ENCODE data around the gene RICTOR.
"Not testable (repeated sequence)": the region's sequence is repeated elsewhere in the genome, so short reads cannot be mapped to it uniquely, and the experiment has no call there.

Gene RICTOR

DNA sequence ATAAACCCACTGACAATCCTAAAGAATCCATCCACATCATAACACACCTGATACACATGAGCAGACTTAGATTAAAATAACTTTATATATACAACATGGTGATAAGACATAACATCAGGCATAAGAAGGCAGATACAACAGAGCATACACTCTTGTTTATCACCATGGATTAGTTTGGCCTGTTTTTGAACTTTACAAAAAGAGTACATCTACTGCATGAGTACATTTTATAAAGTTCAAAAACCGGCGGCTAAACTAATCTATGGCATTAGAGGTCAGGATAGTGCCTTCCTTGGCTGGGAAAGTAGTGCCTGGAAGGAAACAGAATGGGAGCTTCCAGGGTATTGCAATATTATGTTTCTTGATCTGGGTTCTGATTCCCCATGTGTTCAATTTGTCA lies 15.1 kb downstream of the RICTOR start:
- no peaks in the 10 kb centered on the region for H3K36me3 ChIP-seq (ENCODE audit: control insufficient read depth in 5 of 5, insufficient read depth in 5 of 5, low read length in 5 of 5)
- no peaks in the 10 kb centered on the region for H3K9me3 ChIP-seq (ENCODE audit: control insufficient read depth in 5 of 5, low read length in 5 of 5)
- H3K9ac ChIP-seq (ENCODE audit: low read length in 5 of 5), result peak overlapping the region in 1 of 5 donors; percentile 16
- peak overlapping the region; percentile 38 for H3K27ac ChIP-seq (ENCODE audit: low read depth, low read length)
- H3K4me1 ChIP-seq (ENCODE audit: control insufficient read depth in 5 of 5, insufficient read depth in 5 of 5, low read length in 5 of 5), result peaks cover 0 to 44% (median 22%) of the 10 kb centered on the region in 5 donors
- no peaks in the 10 kb centered on the region for H3K27me3 ChIP-seq (ENCODE audit: control insufficient read depth in 5 of 5, insufficient read depth in 4 of 5, low read length in 5 of 5)
- H3K4me3 ChIP-seq (ENCODE audit: low read depth in 1 of 5, low read length in 5 of 5), result no peak overlapping the region

DNA sequence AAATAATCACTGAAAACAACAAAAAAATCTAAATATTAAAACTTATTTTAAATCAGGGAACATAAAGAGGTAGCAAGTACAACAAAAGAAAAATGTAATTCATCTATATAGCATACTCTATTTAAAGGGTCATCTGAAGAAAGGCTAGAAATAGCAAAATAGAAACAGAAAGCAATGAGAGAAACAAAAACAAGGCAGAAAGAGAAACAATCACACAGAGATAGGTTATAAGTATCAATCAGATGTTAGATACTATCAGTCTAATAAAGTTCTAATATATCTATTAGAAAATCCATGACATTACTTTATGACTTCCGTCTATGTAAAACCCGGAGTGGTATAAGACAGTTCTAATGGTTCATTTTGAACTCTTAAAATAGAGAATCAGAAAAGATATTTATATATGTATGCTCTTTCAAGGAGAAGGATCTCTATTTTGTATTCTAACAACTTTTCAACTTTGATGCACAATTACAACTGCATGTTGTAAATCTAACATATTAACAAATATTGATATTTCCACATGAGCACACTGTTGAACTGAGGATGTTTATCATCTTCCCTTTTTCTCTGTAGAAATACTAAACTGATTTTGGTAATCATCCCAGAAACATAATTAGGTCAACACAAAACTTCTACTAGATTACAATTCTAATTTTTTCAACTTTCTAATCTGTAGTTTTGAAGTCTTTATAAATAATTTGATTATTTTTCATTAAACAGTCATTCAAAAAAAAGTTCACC lies 15.8 kb downstream of the RICTOR start:
- Histone ChIP-seq H3K27ac (ENCODE audit: low read depth, low read length) (peak overlapping the region; percentile 38), H3K9me3 (ENCODE audit: control insufficient read depth in 5 of 5, low read length in 5 of 5) (no peaks in the 10 kb centered on the region), H3K9ac (ENCODE audit: low read length in 5 of 5) (peak overlapping the region in 1 of 5 donors; percentile 51), H3K36me3 (ENCODE audit: control insufficient read depth in 5 of 5, insufficient read depth in 5 of 5, low read length in 5 of 5) (no peaks in the 10 kb centered on the region), H3K4me1 (ENCODE audit: control insufficient read depth in 5 of 5, insufficient read depth in 5 of 5, low read length in 5 of 5) (peaks cover 0 to 44% (median 22%) of the 10 kb centered on the region in 5 donors), H3K27me3 (ENCODE audit: control insufficient read depth in 5 of 5, insufficient read depth in 4 of 5, low read length in 5 of 5) (no peaks in the 10 kb centered on the region), H3K4me3 (ENCODE audit: low read depth in 1 of 5, low read length in 5 of 5) (peak overlapping the region in 3 of 5 donors; percentile 26 to 39 (median 38))

DNA sequence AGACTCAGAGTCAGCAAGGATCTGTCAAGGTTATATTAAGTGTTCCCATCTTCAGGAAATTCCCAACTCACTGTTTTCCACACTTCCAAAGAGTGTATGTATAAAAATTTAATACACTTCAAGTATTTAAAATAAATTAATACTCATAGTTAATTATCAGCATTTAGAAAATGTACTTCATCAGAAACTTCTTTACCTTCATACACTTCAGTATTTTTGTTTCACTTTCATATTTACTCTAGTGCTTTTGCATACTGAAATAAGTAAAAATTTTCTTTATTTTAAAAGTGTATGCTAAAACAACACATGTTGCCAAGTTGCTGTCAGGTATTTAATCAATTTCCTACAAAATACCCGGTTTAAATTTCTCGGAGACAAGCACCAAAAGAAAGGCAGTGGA lies 16.5 kb downstream of the RICTOR start:
- Histone ChIP-seq H3K36me3 (ENCODE audit: control insufficient read depth in 5 of 5, insufficient read depth in 5 of 5, low read length in 5 of 5) (no peaks in the 10 kb centered on the region), H3K9ac (ENCODE audit: low read length in 5 of 5) (peak overlapping the region in 1 of 5 donors; percentile 51), H3K4me1 (ENCODE audit: control insufficient read depth in 5 of 5, insufficient read depth in 5 of 5, low read length in 5 of 5) (peaks cover 0 to 44% (median 22%) of the 10 kb centered on the region in 5 donors), H3K4me3 (ENCODE audit: low read depth in 1 of 5, low read length in 5 of 5) (peak overlapping the region in 3 of 5 donors; percentile 26 to 39 (median 38)), H3K27ac (ENCODE audit: low read depth, low read length) (peak overlapping the region; percentile 25), H3K27me3 (ENCODE audit: control insufficient read depth in 5 of 5, insufficient read depth in 4 of 5, low read length in 5 of 5) (no peaks in the 10 kb centered on the region), H3K9me3 (ENCODE audit: control insufficient read depth in 5 of 5, low read length in 5 of 5) (no peaks in the 10 kb centered on the region)

DNA sequence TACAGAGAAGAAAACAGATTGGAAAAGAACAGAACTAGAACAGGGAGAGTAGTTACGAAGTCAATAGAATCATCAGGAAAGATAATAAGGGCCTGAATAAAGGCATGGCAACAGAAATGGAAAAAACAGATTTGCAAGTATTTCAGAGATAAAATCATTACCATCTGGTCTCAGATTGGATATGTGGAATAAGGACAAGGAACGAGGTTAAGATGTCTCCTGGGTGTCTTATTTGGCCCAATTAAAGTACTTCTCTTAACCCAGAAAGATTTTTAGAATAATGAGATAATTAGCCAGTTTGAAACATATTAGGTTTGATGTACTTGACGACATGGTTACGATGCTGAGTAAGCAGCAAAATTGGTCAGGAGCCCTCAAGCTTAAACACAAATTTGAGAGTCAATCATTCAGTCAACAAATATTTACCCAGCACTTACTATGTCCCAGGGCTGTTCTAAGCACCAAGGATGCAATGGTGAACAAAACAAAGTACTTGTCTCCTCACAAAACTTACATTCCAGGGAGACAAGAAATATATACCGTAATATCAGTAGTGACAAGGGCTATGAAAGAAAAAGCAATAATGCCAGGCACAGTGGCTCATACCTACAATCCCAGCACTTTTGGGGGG lies 18.3 kb downstream of the RICTOR start:
- H3K4me3 ChIP-seq (ENCODE audit: low read depth in 1 of 5, low read length in 5 of 5), result no peak overlapping the region
- H3K9me3 ChIP-seq (ENCODE audit: control insufficient read depth in 5 of 5, low read length in 5 of 5), result no peaks in the 10 kb centered on the region
- H3K9ac ChIP-seq (ENCODE audit: low read length in 5 of 5), result no peak overlapping the region
- no peaks in the 10 kb centered on the region for H3K36me3 ChIP-seq (ENCODE audit: control insufficient read depth in 5 of 5, insufficient read depth in 5 of 5, low read length in 5 of 5)
- no peaks in the 10 kb centered on the region for H3K27me3 ChIP-seq (ENCODE audit: control insufficient read depth in 5 of 5, insufficient read depth in 4 of 5, low read length in 5 of 5)
- H3K4me1 ChIP-seq (ENCODE audit: control insufficient read depth in 5 of 5, insufficient read depth in 5 of 5, low read length in 5 of 5), result peaks cover 0 to 43% (median 19%) of the 10 kb centered on the region in 5 donors
- H3K27ac ChIP-seq (ENCODE audit: low read depth, low read length), result no peak overlapping the region

DNA sequence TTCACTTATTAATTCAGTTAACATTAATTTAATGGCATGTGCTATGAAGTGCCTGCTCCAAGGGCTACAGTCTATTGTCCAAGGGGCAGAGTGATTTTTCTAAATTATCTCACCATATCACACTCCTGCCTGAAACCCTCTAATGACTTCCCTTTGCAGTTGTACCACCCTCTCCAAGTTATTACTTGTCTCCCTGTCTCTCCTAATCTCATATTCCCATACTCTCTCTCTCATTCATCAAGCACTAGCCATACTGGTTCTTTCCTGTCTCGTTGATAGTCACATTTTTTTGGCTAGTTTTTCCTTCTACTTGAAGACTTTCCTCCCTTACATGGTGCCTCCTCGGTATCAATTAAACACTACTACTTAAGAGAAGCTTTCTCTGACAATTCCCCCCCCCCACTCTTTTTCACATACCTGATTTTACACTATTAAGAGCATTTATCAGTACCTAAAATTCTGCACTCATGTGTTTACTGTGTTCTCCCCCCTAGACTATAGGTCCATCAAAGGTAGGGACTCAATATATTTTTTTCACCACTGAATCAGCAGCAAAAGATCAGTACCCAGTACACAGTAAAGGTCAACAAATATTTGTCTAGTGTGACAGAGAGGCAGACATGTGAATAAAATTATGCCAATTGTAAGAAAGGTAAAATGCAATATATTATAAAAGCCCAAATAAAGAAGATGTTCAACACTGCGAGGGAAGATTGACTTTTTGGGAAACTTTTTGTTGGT lies 19.0 kb downstream of the RICTOR start:
- no peak overlapping the region for H3K4me3 ChIP-seq (ENCODE audit: low read depth in 1 of 5, low read length in 5 of 5)
- H3K4me1 ChIP-seq (ENCODE audit: control insufficient read depth in 5 of 5, insufficient read depth in 5 of 5, low read length in 5 of 5), result peaks cover 0 to 43% (median 19%) of the 10 kb centered on the region in 5 donors
- H3K9ac ChIP-seq (ENCODE audit: low read length in 5 of 5), result no peak overlapping the region
- no peak overlapping the region for H3K27ac ChIP-seq (ENCODE audit: low read depth, low read length)
- no peaks in the 10 kb centered on the region for H3K36me3 ChIP-seq (ENCODE audit: control insufficient read depth in 5 of 5, insufficient read depth in 5 of 5, low read length in 5 of 5)
- H3K27me3 ChIP-seq (ENCODE audit: control insufficient read depth in 5 of 5, insufficient read depth in 4 of 5, low read length in 5 of 5), result no peaks in the 10 kb centered on the region
- H3K9me3 ChIP-seq (ENCODE audit: control insufficient read depth in 5 of 5, low read length in 5 of 5), result no peaks in the 10 kb centered on the region

DNA sequence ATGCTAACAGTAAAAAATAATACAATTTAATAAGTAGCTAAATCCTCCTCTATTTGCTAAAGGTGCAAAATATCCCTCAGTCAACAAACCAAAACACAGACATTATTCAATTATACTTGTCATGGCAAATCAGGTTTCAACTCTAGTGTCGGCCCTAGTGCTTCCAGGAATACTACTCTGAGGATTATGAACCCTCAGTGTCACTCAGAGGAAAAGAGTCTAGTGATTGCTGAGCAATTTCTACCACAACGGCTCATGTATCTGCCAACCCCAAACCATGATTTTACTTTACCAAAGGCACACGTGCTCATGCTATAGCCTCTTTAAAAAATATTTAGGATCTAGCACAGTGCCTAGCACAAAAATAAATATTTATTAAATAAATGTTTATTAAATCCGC lies 21.0 kb downstream of the RICTOR start:
- no peaks in the 10 kb centered on the region for H3K27me3 ChIP-seq (ENCODE audit: control insufficient read depth in 5 of 5, insufficient read depth in 4 of 5, low read length in 5 of 5)
- peaks cover 0 to 32% (median 11%) of the 10 kb centered on the region in 5 donors for H3K4me1 ChIP-seq (ENCODE audit: control insufficient read depth in 5 of 5, insufficient read depth in 5 of 5, low read length in 5 of 5)
- no peak overlapping the region for H3K27ac ChIP-seq (ENCODE audit: low read depth, low read length)

DNA sequence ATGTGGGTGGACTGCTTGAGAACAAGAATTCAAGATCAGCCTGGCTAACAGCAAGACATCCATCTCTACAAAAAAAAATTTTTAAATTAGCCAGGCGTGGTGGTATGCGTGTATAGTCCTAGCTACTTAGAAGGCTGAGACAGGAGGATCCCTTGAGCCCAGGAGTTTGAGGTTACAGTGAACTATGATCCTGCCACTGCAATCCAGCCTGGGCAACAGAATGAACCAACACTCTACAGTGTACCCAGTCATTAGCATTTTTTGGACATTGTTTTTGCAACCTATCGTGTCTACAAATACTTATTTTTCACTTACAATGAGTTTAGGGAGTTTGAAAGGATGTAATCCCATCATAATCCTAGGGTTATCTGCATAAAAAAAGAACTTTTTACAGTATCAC lies 22.1 kb downstream of the RICTOR start:
- Histone ChIP-seq H3K27me3 (ENCODE audit: control insufficient read depth in 5 of 5, insufficient read depth in 4 of 5, low read length in 5 of 5) (no peaks in the 10 kb centered on the region), H3K27ac (ENCODE audit: low read depth, low read length) (no peak overlapping the region), H3K9ac (ENCODE audit: low read length in 5 of 5) (no peak overlapping the region), H3K9me3 (ENCODE audit: control insufficient read depth in 5 of 5, low read length in 5 of 5) (no peaks in the 10 kb centered on the region), H3K4me3 (ENCODE audit: low read depth in 1 of 5, low read length in 5 of 5) (no peak overlapping the region), H3K4me1 (ENCODE audit: control insufficient read depth in 5 of 5, insufficient read depth in 5 of 5, low read length in 5 of 5) (peaks cover 0 to 23% (median 9%) of the 10 kb centered on the region in 5 donors), H3K36me3 (ENCODE audit: control insufficient read depth in 5 of 5, insufficient read depth in 5 of 5, low read length in 5 of 5) (no peaks in the 10 kb centered on the region)

More for the DNA sequence above, 21.0 kb downstream of the RICTOR start:
- no peak overlapping the region for H3K4me3 ChIP-seq (ENCODE audit: low read depth in 1 of 5, low read length in 5 of 5)
- H3K36me3 ChIP-seq (ENCODE audit: control insufficient read depth in 5 of 5, insufficient read depth in 5 of 5, low read length in 5 of 5), result no peaks in the 10 kb centered on the region
- H3K9ac ChIP-seq (ENCODE audit: low read length in 5 of 5), result no peak overlapping the region
- H3K9me3 ChIP-seq (ENCODE audit: control insufficient read depth in 5 of 5, low read length in 5 of 5), result no peaks in the 10 kb centered on the region

DNA sequence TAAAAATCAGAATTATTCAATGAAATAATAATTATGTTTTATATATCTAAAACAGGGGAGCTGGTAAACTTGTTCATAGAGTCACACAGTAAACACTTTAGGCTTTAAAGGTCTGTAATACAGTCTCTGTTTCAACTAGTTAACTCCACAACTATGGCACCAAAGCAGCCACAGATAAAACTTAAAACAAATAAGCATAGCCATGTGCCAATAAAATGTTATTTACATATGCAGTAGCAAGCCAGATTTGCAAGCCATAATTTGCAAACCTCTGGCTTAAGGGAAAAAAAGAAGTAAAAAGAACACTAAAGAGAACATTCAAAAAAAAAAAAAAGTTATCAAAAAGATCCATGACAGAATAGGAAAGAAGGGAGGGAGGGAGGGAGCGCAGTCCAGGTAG lies 24.9 kb downstream of the RICTOR start:
- Histone ChIP-seq H3K9ac (ENCODE audit: low read length in 5 of 5) (no peak overlapping the region), H3K4me1 (ENCODE audit: control insufficient read depth in 5 of 5, insufficient read depth in 5 of 5, low read length in 5 of 5) (peaks cover 0 to 4% (median 0%) of the 10 kb centered on the region in 5 donors), H3K9me3 (ENCODE audit: control insufficient read depth in 5 of 5, low read length in 5 of 5) (no peaks in the 10 kb centered on the region), H3K4me3 (ENCODE audit: low read depth in 1 of 5, low read length in 5 of 5) (no peak overlapping the region), H3K27me3 (ENCODE audit: control insufficient read depth in 5 of 5, insufficient read depth in 4 of 5, low read length in 5 of 5) (no peaks in the 10 kb centered on the region), H3K36me3 (ENCODE audit: control insufficient read depth in 5 of 5, insufficient read depth in 5 of 5, low read length in 5 of 5) (no peaks in the 10 kb centered on the region), H3K27ac (ENCODE audit: low read depth, low read length) (no peak overlapping the region)

DNA sequence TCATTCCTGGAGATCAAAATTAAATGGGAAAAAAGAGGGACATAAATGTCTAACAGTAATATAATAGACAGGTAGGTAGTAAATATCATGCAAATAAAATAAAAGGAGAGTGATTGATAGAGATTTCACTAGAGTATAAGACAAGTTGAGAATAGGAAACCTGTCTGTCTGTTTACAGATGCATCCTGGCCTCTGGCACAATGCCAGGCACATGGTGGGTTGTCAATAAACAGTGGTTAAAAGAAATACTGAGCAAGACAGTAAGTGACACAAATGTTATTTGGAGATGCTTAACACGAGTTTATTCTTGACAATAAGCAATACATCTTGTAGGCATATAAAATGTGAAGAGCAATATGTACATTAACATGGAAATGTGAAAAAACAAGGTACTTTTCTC lies 33.3 kb downstream of the RICTOR start:
- Histone ChIP-seq H3K9ac (ENCODE audit: low read length in 5 of 5) (no peak overlapping the region), H3K27me3 (ENCODE audit: control insufficient read depth in 5 of 5, insufficient read depth in 4 of 5, low read length in 5 of 5) (no peaks in the 10 kb centered on the region), H3K4me3 (ENCODE audit: low read depth in 1 of 5, low read length in 5 of 5) (no peak overlapping the region), H3K4me1 (ENCODE audit: control insufficient read depth in 5 of 5, insufficient read depth in 5 of 5, low read length in 5 of 5) (no peaks in the 10 kb centered on the region), H3K27ac (ENCODE audit: low read depth, low read length) (no peak overlapping the region), H3K36me3 (ENCODE audit: control insufficient read depth in 5 of 5, insufficient read depth in 5 of 5, low read length in 5 of 5) (no peaks in the 10 kb centered on the region), H3K9me3 (ENCODE audit: control insufficient read depth in 5 of 5, low read length in 5 of 5) (no peaks in the 10 kb centered on the region)

DNA sequence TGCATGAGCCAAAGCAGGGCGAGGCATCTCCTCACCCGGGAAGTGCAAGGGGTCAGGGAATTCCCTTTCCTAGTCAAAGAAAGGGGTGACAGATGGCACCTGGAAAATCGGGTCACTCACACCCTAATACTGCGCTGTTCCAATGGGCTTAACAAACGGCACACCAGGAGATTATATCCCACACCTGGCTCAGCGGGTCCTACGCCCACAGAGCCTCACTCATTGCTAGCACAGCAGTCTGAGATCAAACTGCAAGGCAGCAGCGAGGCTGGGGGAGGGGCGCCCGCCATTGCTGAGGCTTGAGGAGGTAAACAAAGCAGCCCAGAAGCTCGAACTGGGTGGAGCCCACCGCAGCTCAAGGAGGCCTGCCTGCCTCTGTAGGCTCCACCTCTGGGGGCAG lies 39.7 kb downstream of the RICTOR start:
- H3K4me3 ChIP-seq (ENCODE audit: low read depth in 1 of 5, low read length in 5 of 5); H3K9ac ChIP-seq (ENCODE audit: low read length in 5 of 5); H3K27me3 ChIP-seq (ENCODE audit: control insufficient read depth in 5 of 5, insufficient read depth in 4 of 5, low read length in 5 of 5); H3K9me3 ChIP-seq (ENCODE audit: control insufficient read depth in 5 of 5, low read length in 5 of 5); H3K36me3 ChIP-seq (ENCODE audit: control insufficient read depth in 5 of 5, insufficient read depth in 5 of 5, low read length in 5 of 5); H3K27ac ChIP-seq (ENCODE audit: low read depth, low read length); H3K4me1 ChIP-seq (ENCODE audit: control insufficient read depth in 5 of 5, insufficient read depth in 5 of 5, low read length in 5 of 5): not testable (repeated sequence)
